A673 (cell line): ENCODE results near the gene C16orf82.

Experiments
- CTCF ChIP-seq: fragments of 300-800, 200-600 bp; sonication (generic); conservative IDR thresholded peaks from 2 replicates; pipeline ENCODE4 v1.5.1; 2017; ENCODE audit warnings: low read depth, mild to moderate bottlenecking, antibody characterized with exemption, low read length, moderate library complexity, mixed read lengths
- EZH2 ChIP-seq: fragments of 200-600 bp; sonication (generic); IDR thresholded peaks from 2 replicates; pipeline ENCODE4 v1.6.1; 2017; ENCODE audit warnings: borderline replicate concordance, low read depth, mild to moderate bottlenecking, mixed read lengths, antibody characterized with exemption, low read length; ENCODE audit not compliant: poor library complexity, severe bottlenecking

- TF ChIP-seq CTCF (no peak), EZH2 (no peak)
Measured at GRCh38 chr16:27118526-27118925, 51.8 kb downstream of the C16orf82 start.
